Measurements from ENCODE around the gene RAVER1. TPM values are rescaled to one million over a fixed set of nuclear protein-coding genes. Genes with fewer than 3 reads are reported as not detected.
A peak's percentile ranks its signal among the peaks of the same experiment; 100 is the strongest.

RAVER1 gene
- total and polyA plus RNA-seq, 9 of the 15 experiments (the other 6 are each of a cell fraction or from before 2014, with no cell fraction given), result 0.06 to 113 (median 7.0) TPM

GRCh38 chr19:10270180-10270615 is 63.1 kb downstream of the RAVER1 start (continued):
- TF ChIP-seq AFF4 (CRISPR knock-in tag; IDR thresholded peaks at IDR 0.05), result no peak

GRCh38 chr19:10269333-10270179 is 63.8 kb downstream of the RAVER1 start:
- Histone ChIP-seq H4K20me1 (replicated peaks; ENCODE audit: control insufficient read depth, insufficient read depth, low read length) (no peaks in the 10 kb centered on the region), H3K79me2 (ENCODE audit: control insufficient read depth, insufficient read depth, low read length) (peaks cover 30% of the 10 kb centered on the region), H3K27ac (ENCODE audit: extremely low read depth, low read depth, low read length) (peak overlapping the region; percentile 81), H3K9me1 (ENCODE audit: control insufficient read depth, insufficient read depth, low read length) (no peaks in the 10 kb centered on the region), H3K9ac (ENCODE audit: insufficient read depth in 1 of 2, low read depth in 2 of 2, low read length in 2 of 2) (peak overlapping the region; percentile 73 to 93), H3K4me3 (peak overlapping the region; percentile 48), H3K36me3 (ENCODE audit: control insufficient read depth, insufficient read depth, low read length) (peaks cover 16% of the 10 kb centered on the region; the same call in 2 of the 3 replicates), H3K4me2 (ENCODE audit: insufficient read depth, low read length) (peak overlapping the region; percentile 76), H3K4me1 (replicated peaks in 1 of 2; ENCODE audit: control insufficient read depth in 2 of 2, insufficient read depth in 2 of 2, low read length in 2 of 2) (peaks cover 16 to 33% of the 10 kb centered on the region in 2 experiments; a peak in 4 of 5 replicates), H3K9me3 (replicated peaks; ENCODE audit: control insufficient read depth, insufficient read depth, low read depth, low read length) (no peaks in the 10 kb centered on the region), H2AFZ (ENCODE audit: low read depth, low read length) (peak overlapping the region; percentile 91), H3K27me3 (ENCODE audit: control insufficient read depth in 2 of 2, insufficient read depth in 2 of 2, low read length in 2 of 2) (no peaks in the 10 kb centered on the region)
- intact Hi-C loops (cut with micrococcal nuclease) (loop anchor here (1.0 to 2.0 kb wide), 3 partner anchors 20 to 120 kb away; partner anchors contain the start of genes ICAM5 and TYK2), in situ Hi-C loops (cut with MboI) (loop anchor here (5.0 kb wide), 1 partner anchor 118 kb away; no protein-coding TSS in a partner anchor)
- WGBS (ENCODE audit: insufficient coverage, low coverage, missing lambda C conversion rate), result 17% methylated on average over 47 of the region's 59 CpGs
- no TSS peak for BruUV-seq (replicated peaks)
- peak; percentile 80 for ATAC-seq
- ChIA-PET CTCF (ENCODE audit: low intra/inter-chr PET ratio) (interaction anchor here (1.2 to 3.9 kb wide), 2 partner anchors 19 to 119 kb away, joined by 3 to 77 read pairs; no protein-coding TSS in a partner anchor), POLR2A (interaction anchor here (0.6 to 3.7 kb wide), 15 partner anchors 9 to 160 kb away, joined by 3 to 74 read pairs (median 4); partner anchors contain the start of genes FDX2, ICAM4, ICAM5 and RAVER1)
- DNase-seq (ENCODE audit: extremely low read depth in 1 of 4, low spot score in 3 of 4), result peak; percentile 80 to 91 (median 86)
- peak; percentile 77 for FAIRE-seq
- TF ChIP-seq ZNF316 (IDR thresholded peaks at IDR 0.05) (no peak), RBFOX2 (IDR thresholded peaks at IDR 0.05; ENCODE audit: low read depth, low read length) (peak; percentile 50), SMARCC2 (IDR thresholded peaks at IDR 0.05; ENCODE audit: low read depth) (no peak), PTTG1 (tag; IDR thresholded peaks at IDR 0.05; ENCODE audit: low read depth) (no peak), FOXA3 (CRISPR knock-in tag; conservative IDR thresholded peaks at IDR 0.05 in 1 of 2, IDR thresholded peaks at IDR 0.05 in 1 of 2) (no peak), MXD1 (CRISPR knock-in tag; IDR thresholded peaks at IDR 0.05; ENCODE audit: borderline replicate concordance, poor library complexity, severe bottlenecking) (no peak), KLF6 (CRISPR knock-in tag; IDR thresholded peaks at IDR 0.05; ENCODE audit: borderline replicate concordance) (peak; percentile 43; the same call in 1 of the 2 replicates), ZNF174 (CRISPR knock-in tag; IDR thresholded peaks at IDR 0.05) (no peak), IFI16 (CRISPR knock-in tag; IDR thresholded peaks at IDR 0.05) (no peak), E2F1 (CRISPR knock-in tag; IDR thresholded peaks at IDR 0.05) (peak; percentile 70; the same call in 1 of the 2 replicates), HDAC2 (IDR thresholded peaks at IDR 0.05) (no peak), PHF20 (IDR thresholded peaks at IDR 0.05; ENCODE audit: partially characterized antibody) (no peak)

All from K562 (cell line).